CD4-positive, alpha-beta T cell (primary cell): ENCODE results near the gene EPHB1. TPM values are rescaled to one million over a fixed set of nuclear protein-coding genes. Genes with fewer than 3 reads are reported as not detected.

Source experiments
- ATAC-seq: fragments of 200-7000 bp; cut with Tn5 transposase; one replicate; pipeline ENCODE4 v1.10.0; 2022; ENCODE audit warnings: mild to moderate bottlenecking; ENCODE audit not compliant: poor library complexity
- CTCF ChIA-PET: fragments of 350-600 bp; sonication (Branson Sonifier 250); formaldehyde crosslinking; loops from one replicate; lab custom pipeline; 2021; ENCODE audit warnings: antibody characterized with exemption, inconsistent platforms; lab: Charles Lee
- POLR2A ChIA-PET: fragments of 350-600 bp; sonication (Branson Sonifier 250); formaldehyde crosslinking; loops from one replicate; lab custom pipeline; 2021; ENCODE audit warnings: antibody characterized with exemption, inconsistent platforms; lab: Charles Lee
- DNase-seq, 14 experiments: peaks; one replicate each; pipeline ENCODE4 v3.0.0-alpha.2; 2013 to 2020; ENCODE audit warnings: mixed read lengths in 2 of 14
- H3K27ac ChIP-seq, 2 donors: one replicate each; pipeline versions ENCODE4 v1.5.1 to v1.7.0; 2013; ENCODE audit warnings: low read length in 2 of 2, low read depth in 1 of 2, mild to moderate bottlenecking in 1 of 2
- H3K27me3 ChIP-seq, 2 experiments: 1 replicate in 1 of 2; 2 replicates in 1 of 2; pipeline versions ENCODE4 v1.6.1 to v1.7.0; 2013; ENCODE audit warnings: low read length in 2 of 2, control low read depth in 1 of 2, mild to moderate bottlenecking in 1 of 2, moderate library complexity in 1 of 2; ENCODE audit not compliant: insufficient read depth in 2 of 2, control insufficient read depth in 1 of 2
- H3K36me3 ChIP-seq: one replicate; pipeline ENCODE4 v1.6.1; 2013; ENCODE audit warnings: low read length, control low read depth; ENCODE audit not compliant: insufficient read depth
- H3K4me1 ChIP-seq: one replicate; pipeline ENCODE4 v1.6.1; 2013; ENCODE audit warnings: low read length, control low read depth; ENCODE audit not compliant: insufficient read depth
- H3K4me3 ChIP-seq: one replicate; pipeline ENCODE4 v1.5.1; 2013; ENCODE audit warnings: mild to moderate bottlenecking, low read length, moderate library complexity
- H3K9me3 ChIP-seq, 2 experiments: 1 replicate in 1 of 2; 2 replicates in 1 of 2; pipeline versions ENCODE4 v1.6.1 to v1.7.0; 2013; ENCODE audit warnings: low read length in 2 of 2, mild to moderate bottlenecking in 2 of 2, control low read depth in 1 of 2, moderate library complexity in 1 of 2; ENCODE audit not compliant: control insufficient read depth in 1 of 2, insufficient read depth in 1 of 2
- H3K27ac Mint-ChIP-seq: one replicate; pipeline ENCODE4 v1.8.0; 2020; ENCODE audit warnings: mixed read lengths
- H3K27me3 Mint-ChIP-seq: one replicate; pipeline ENCODE4 v1.8.0; 2021; ENCODE audit warnings: mixed read lengths
- H3K36me3 Mint-ChIP-seq: one replicate; pipeline ENCODE4 v1.8.0; 2021; ENCODE audit warnings: low read depth, mixed read lengths
- H3K4me1 Mint-ChIP-seq: one replicate; pipeline ENCODE4 v1.8.0; 2021; ENCODE audit warnings: low read depth, mixed read lengths
- H3K4me3 Mint-ChIP-seq: one replicate; pipeline ENCODE4 v1.8.0; 2020; ENCODE audit warnings: mild to moderate bottlenecking, mixed read lengths
- H3K9me3 Mint-ChIP-seq: one replicate; pipeline ENCODE4 v1.8.0; 2020; ENCODE audit warnings: mixed read lengths
- intact Hi-C, 2 experiments: fragments of 100-400 bp; cut with DNase I in 1 of 2; cut with micrococcal nuclease in 1 of 2; formaldehyde crosslinking; loops; one replicate each; pipeline versions ENCODE4 v1.15.1 to v1.9.0; 2023 to 2025; cut with DNase I, micrococcal nuclease
- total RNA-seq, 174 experiments: library from RNA in 2 of 174; stranded (reverse) in 2 of 174; gene quantifications; one replicate each; pipeline ENCODE4 v1.2.3 and lab custom pipeline; 2021 to 2026
- TF ChIP-seq, protein P1 (sequence below): fragments of 200-600 bp; IDR thresholded peaks from one replicate; pipeline ENCODE4 v1.8.0; 2022; ENCODE audit warnings: antibody characterized with exemption, mild to moderate bottlenecking

EPHB1 gene
- total RNA-seq, 2 experiments from 2014 or later: 0.08 to 0.49 TPM

DNA sequence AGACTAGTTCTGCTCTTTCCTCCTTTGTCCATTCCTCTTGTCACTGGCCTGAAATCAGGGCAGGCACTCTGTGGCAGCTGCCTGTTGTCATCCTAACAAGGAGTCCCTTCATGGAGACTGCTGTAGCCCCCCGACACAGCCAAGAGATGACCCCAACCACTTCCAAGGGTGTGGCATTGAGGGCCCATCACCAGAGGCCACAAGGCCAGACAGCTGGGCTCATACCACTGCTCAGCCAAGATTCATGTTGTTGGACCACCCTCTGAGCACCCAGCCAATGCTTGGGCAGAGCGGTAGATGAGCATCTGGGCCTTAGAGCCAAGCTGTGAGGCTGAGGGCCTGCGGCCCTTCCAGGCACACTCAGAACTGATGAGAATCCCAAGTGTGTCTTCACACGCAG is 85.4 kb downstream of the EPHB1 start:
- Histone ChIP-seq H3K4me3 (no peak overlapping the region), H3K4me1 (no peaks in the 10 kb centered on the region), H3K36me3 (no peaks in the 10 kb centered on the region), H3K9me3 (peaks cover 0 to 8% of the 10 kb centered on the region in 2 experiments), H3K27me3 (peaks cover 0 to 3% of the 10 kb centered on the region in 2 experiments), H3K27ac (no peak overlapping the region)
- no peak for DNase-seq
- H3K27me3 Mint-ChIP-seq: peaks cover 6% of the 10 kb centered on the region
- CTCF ChIA-PET: no interaction called here
- POLR2A ChIA-PET: no interaction called here
- no peaks in the 10 kb centered on the region for H3K36me3 Mint-ChIP-seq
- no peak overlapping the region for H3K4me3 Mint-ChIP-seq
- H3K27ac Mint-ChIP-seq: no peak overlapping the region
- H3K9me3 Mint-ChIP-seq: peaks cover 4% of the 10 kb centered on the region
- TF ChIP-seq, protein P1, sequence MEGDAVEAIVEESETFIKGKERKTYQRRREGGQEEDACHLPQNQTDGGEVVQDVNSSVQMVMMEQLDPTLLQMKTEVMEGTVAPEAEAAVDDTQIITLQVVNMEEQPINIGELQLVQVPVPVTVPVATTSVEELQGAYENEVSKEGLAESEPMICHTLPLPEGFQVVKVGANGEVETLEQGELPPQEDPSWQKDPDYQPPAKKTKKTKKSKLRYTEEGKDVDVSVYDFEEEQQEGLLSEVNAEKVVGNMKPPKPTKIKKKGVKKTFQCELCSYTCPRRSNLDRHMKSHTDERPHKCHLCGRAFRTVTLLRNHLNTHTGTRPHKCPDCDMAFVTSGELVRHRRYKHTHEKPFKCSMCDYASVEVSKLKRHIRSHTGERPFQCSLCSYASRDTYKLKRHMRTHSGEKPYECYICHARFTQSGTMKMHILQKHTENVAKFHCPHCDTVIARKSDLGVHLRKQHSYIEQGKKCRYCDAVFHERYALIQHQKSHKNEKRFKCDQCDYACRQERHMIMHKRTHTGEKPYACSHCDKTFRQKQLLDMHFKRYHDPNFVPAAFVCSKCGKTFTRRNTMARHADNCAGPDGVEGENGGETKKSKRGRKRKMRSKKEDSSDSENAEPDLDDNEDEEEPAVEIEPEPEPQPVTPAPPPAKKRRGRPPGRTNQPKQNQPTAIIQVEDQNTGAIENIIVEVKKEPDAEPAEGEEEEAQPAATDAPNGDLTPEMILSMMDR: no peak
- ATAC-seq: no peak
- intact Hi-C loops: no loop called here
- H3K4me1 Mint-ChIP-seq: no peaks in the 10 kb centered on the region

GRCh38 chr3:134881305-134881704 is 86.2 kb downstream of the EPHB1 start:
- H3K4me3 ChIP-seq: no peak overlapping the region
- peaks cover 0 to 3% of the 10 kb centered on the region in 2 experiments for H3K27me3 ChIP-seq
- DNase-seq (no peak), ATAC-seq (no peak)
- TF ChIP-seq, protein P1: no peak
- intact Hi-C loops: no loop called here
- peaks cover 0 to 8% of the 10 kb centered on the region in 2 experiments for H3K9me3 ChIP-seq
- peaks cover 6% of the 10 kb centered on the region for H3K27me3 Mint-ChIP-seq
- H3K36me3 ChIP-seq: no peaks in the 10 kb centered on the region
- no peaks in the 10 kb centered on the region for H3K4me1 Mint-ChIP-seq
- H3K4me1 ChIP-seq: no peaks in the 10 kb centered on the region
- peaks cover 2% of the 10 kb centered on the region for H3K9me3 Mint-ChIP-seq
- no peak overlapping the region for H3K4me3 Mint-ChIP-seq
- H3K27ac ChIP-seq: no peak overlapping the region
- ChIA-PET CTCF (no interaction called here), POLR2A (no interaction called here)
- no peak overlapping the region for H3K27ac Mint-ChIP-seq
- no peaks in the 10 kb centered on the region for H3K36me3 Mint-ChIP-seq

- DNase-seq (no peak), ATAC-seq (no peak)
- Mint-ChIP-seq H3K4me1 (no peaks in the 10 kb centered on the region), H3K4me3 (no peak overlapping the region), H3K27me3 (peaks cover 1% of the 10 kb centered on the region), H3K36me3 (no peaks in the 10 kb centered on the region), H3K9me3 (peaks cover under 1% of the 10 kb centered on the region), H3K27ac (no peak overlapping the region)
- Histone ChIP-seq H3K36me3 (no peaks in the 10 kb centered on the region), H3K4me1 (no peaks in the 10 kb centered on the region), H3K9me3 (peaks cover 0 to 4% of the 10 kb centered on the region in 2 experiments), H3K27ac (no peak overlapping the region), H3K4me3 (no peak overlapping the region), H3K27me3 (peaks cover 0 to 3% of the 10 kb centered on the region in 2 experiments)
- intact Hi-C loops: no loop called here
- CTCF ChIA-PET: no interaction called here
- TF ChIP-seq, protein P1: no peak
- POLR2A ChIA-PET: no interaction called here
Measured at GRCh38 chr3:134883697-134884385, 88.8 kb downstream of the EPHB1 start.
